ENCODE measurements around the gene SYP.

DNA sequence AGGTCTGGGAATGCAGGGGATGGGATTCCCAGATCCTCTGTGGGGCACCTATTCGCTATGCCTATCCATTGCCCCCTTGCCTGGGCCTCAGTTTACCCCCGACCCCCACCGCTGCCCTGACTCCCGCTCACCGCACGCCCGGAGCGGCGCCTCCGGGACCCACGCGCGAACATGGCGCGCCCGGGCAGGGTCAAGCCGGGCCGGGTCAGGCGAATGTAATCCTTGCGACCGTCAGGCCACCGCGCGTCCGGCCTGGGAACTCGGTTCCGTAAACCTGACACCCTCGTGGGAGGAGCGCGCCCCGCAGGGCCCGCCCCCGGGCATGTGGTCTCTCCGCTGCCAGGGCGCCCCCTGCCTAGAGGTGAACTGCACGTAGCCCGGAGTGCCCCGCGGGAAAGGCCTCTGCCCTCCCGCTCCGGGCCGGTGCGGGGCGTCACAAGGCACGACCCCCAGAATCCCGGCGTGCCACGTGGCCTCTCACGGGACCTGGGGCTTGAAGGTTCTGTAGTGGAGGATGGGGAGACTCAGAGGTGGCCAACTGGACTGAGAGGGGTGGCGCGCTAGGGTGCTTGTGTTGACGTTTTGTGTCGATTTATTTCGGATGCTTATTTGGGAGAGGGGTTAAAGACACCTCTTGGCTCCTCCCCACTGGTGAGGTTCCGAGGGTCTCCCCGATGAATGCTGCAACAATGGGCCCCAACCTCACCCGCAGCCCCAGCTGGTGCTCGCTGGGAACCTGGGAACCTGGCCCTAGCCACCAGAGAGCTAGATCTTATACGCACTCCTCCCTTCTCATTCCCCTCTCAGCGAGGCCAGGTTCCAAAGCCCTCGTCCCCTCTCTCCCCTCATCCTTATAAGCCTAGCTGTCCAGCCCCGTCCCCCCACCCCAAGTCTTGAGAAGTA is 13.6 kb downstream of the SYP start, which contains the start of gene PRICKLE3:
- TF ChIP-seq, protein P1, sequence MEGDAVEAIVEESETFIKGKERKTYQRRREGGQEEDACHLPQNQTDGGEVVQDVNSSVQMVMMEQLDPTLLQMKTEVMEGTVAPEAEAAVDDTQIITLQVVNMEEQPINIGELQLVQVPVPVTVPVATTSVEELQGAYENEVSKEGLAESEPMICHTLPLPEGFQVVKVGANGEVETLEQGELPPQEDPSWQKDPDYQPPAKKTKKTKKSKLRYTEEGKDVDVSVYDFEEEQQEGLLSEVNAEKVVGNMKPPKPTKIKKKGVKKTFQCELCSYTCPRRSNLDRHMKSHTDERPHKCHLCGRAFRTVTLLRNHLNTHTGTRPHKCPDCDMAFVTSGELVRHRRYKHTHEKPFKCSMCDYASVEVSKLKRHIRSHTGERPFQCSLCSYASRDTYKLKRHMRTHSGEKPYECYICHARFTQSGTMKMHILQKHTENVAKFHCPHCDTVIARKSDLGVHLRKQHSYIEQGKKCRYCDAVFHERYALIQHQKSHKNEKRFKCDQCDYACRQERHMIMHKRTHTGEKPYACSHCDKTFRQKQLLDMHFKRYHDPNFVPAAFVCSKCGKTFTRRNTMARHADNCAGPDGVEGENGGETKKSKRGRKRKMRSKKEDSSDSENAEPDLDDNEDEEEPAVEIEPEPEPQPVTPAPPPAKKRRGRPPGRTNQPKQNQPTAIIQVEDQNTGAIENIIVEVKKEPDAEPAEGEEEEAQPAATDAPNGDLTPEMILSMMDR (IDR thresholded peaks at IDR 0.05), result peak in 5 of 6 experiments; percentile 30 to 44 (median 38)
- peak; percentile 29 to 61 for TF ChIP-seq POLR2A (IDR thresholded peaks at IDR 0.05)
